NCI-H1105 (cell line): ENCODE results near the gene MTA3.
"Not testable (repeated sequence)": the region's sequence is repeated elsewhere in the genome, so short reads cannot be mapped to it uniquely, and the experiment has no call there.

ENCODE experiments used
- DNase-seq: peaks from one replicate; lab custom pipeline; 2025; lab: John Stamatoyannopoulos, UW

The MTA3 gene

DNA sequence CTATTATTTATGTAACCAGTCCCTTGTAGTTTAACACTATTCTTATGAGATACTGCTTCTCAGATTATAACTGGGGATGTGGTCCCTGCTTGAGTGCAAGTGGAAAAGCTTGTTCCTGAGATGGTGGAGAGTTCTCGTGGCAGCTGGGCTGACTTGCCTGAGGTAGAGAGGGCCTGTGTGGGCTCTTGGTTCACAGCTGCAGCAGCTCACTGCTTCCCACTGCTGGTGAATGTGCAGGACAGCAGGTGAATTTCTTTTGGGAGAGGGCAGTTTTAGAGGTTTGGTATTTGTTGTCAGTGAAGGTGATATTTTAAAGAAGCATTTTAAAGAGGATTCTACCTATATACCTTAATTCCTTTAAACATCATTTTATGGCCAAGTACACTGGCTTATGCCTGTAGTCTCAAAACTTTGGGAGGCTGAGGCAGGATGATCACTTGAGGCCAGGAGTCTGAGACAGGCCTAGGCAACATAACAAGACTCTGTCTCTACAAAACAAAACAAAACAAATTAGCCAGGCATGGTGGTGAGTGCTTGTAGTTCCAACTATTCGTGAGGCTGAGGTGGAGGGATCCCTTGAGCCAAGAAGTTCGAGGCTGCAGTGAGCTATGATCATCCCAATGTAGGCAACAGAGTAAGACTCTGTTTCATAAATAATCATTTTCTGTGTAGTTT lies 94.8 kb downstream of the MTA3 start:
- peak; percentile 22 for DNase-seq

DNA sequence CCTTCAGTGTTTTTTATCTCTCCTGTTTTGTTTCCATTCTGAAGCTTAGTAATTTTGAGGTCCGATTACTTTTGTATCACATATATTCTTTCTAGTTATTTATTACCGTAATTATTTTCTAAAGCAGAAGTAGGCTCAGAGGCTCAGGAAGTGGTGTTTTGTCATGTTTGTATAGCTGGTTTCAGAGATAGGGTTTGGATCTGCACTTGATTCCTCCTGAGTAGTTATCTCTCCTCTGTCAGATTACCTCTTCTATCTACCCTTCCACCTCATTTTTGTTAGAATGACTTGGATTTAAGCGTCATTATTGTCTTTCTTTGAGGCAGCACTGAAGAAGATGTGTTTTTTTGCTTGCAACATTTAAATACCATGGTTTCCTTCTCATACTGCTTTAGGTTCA lies 95.4 kb downstream of the MTA3 start:
- no peak for DNase-seq

DNA sequence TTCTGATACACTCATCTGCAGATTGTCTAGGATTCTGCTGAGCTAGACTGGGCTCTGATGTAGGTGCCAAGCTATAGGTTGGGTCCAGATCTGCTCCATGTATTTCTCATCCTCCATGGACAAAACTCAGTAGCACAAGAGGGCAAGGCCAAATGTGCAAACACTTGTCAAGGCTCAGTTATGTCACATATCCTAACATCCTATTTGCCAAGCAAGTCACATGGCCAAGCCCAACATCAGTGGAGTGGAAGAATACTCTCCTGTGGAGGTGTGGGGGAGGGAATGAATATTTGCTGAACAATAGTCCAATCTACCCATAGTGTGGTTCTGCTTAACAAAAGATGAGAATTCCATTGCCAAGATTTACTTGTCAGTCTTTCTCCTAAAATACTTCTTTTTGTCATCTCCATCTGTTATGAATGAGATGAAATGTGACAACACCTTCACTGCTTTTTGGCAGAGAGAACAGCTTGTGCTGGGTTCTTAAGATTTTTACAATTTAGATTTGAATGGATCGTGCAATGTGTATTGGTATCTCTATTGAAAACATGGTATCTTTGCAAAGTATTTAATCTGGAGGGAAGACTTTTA lies 105.7 kb downstream of the MTA3 start:
- DNase-seq, result no peak

DNA sequence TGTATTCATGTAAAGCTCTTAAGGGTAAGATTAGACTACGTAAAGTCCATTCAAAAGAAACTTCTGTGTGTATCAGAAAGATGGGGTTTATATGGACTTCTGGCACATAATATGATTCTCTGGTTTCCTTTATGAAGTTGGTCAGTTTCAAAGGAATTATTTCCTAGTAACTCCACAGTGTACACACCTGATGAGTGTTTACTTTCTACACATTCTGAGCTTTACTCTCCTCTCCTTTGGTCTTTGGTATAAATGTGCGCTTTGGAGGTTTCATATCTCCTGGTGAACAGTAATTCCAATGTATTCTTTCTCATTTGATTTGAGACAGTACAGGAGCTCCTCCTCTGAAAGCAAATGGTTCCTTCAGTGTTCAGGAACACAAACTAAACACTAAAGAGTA lies 107.4 kb downstream of the MTA3 start:
- no peak for DNase-seq

DNA sequence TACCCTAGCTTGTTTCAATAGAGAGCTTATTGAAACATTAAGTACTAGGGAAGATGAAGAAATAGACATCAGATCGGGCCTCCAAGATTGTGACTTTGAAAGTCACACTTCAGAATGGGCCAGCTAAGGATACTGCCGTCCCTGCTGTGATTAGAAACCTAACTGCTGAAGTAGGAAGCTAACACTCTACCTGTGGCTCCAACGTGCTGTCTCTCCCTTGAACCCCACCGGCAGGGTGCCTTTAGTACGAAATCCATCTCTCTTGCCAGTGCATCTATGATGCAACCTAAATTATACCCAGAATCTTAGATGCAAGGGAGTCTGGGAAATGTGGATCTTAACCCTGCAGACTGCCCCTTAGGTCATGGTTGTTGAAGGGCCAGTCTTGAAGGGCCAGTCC lies 116.9 kb downstream of the MTA3 start:
- DNase-seq, result no peak

DNA sequence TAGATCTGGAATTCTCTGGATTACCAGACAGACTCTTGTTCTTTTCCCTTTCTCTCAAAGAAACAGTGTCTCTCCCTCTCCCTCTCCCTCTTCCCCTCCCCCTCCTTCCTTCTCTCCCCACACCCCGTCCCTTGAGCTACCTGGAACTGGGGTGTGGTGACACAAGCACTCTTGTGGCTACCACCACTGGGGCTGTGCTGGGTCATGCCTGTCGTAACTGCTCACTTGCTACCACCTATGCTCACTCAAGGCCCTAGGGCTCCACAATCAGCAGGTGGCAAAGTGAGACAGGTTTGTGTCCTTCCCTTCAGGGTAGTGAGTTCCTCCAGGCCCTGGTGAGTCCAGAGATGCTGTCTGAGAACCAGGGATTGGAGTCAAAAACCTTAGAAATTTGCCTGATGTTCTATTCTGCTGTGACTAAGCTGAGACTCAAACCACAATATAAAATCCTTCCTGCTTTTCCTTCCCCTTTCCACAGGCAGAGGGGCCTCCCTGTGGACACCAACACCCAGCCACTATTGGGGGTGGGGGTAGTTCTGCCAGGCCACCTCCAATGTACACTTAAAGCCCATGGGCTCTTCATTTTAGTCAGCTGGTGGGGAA lies 124.7 kb downstream of the MTA3 start:
- no peak for DNase-seq

DNA sequence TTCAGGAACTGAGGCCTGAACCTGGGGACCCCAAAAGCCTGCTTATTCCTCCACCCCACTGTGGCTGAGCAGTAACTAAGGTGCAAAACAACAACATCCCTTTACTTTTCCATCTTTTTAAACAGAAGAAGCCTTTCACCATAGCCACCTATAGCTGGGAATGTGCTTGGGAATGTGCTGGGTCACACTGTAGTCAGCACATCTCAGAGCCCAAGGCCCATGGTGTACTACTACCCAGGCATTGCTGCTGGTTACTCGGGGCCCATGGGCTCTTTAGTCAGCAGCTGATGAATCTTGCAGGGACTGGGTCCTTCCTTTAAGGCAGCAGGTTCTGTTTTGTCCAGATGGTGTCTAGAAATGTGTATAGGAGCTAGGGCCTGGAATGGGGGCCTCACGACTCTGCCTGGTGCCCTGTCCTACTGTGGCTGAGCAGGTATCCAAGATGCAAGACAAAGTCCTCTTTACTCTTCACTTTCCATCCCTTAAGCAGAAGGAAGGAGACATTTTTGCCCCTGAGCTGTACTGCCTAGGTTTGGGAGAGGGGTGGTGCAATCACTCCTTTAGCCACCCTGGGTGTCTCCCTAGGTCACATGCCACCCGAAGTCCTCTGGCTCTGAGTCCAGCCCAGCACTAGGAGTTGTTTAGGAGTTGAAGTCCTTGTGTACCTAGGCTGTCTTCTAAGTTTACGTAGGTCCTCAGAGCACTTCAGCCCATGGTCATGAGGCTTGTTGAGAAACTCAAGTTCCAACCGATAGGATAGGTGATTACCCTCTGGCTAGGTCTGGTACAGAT lies 125.5 kb downstream of the MTA3 start:
- DNase-seq, result no peak

DNA sequence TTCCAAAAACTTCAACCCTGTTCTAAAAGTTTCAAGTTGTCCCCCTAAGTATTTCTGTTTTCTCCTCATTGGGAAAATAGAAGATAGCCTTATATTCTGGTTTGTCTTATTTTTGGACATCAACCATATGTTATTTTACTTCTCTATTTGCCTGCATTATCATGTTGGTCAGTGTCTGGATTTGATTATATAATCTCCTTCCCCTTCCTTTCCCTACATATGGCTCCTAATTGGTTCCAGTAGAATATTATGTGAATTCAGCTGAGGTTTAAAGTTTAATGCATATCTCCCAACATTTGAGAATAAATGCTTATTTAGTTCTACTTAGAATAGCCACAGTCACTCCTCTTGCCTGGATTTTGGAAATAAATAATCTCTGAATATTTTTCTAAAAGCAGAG lies 128.6 kb downstream of the MTA3 start:
- DNase-seq, result no peak

DNA sequence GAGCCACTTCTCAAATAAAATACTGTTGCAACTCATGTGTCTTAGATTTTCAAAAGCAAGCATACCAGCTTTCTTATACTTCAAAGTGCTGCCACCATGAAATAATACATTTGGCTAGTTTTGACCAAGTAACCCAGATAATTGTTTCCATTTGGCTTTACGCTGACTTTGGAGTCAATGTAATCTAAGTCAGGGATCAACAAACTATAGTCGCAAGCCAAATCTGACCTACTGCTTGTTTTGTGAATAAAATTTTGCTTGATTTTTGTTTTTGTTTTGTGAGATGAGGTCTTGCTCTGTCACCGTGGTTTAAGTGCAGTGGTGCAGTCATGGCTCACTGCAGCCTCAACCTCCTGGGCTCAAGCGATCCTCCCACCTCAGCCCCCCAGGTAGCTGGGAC lies 130.5 kb downstream of the MTA3 start:
- DNase-seq, result no peak

DNA sequence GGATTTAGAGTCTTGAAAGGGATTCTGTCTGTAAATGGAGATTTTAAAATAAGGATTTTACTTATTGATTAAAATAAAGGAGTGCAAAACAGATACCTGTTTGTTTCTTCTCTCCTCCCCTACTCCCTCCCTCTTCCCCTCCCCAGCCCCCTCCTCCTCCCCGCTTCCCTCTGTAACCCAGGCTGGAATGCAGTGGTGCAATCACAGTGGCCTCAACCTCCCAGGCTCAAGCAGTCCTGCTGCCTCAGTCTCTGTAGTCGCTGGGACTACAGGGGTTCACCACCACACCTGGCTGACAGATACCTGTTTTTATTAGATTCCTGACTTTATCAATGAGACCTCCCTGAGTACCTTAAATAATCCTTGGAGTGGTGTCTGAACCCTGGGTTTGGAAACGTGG lies 138.4 kb downstream of the MTA3 start:
- DNase-seq, result no peak

DNA sequence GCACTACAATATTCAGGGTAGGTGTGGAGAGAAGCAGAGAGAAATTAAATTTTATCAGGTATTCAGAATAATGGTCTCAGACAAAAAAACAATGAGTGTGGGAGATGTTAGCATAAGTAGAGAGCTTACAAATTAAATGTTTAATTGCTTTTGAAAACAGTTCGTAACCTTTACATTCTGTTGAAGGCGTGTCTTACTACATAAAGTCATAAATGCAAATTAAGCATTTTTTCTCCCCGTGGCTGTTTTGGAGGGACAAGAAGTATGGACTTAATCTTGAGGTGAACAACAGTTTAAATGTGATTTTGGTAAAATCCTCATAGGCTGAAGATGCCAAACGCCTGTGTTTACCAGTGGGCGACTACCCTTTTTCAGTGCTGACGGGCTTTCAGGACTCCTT lies 139.7 kb downstream of the MTA3 start:
- DNase-seq, result no peak

DNA sequence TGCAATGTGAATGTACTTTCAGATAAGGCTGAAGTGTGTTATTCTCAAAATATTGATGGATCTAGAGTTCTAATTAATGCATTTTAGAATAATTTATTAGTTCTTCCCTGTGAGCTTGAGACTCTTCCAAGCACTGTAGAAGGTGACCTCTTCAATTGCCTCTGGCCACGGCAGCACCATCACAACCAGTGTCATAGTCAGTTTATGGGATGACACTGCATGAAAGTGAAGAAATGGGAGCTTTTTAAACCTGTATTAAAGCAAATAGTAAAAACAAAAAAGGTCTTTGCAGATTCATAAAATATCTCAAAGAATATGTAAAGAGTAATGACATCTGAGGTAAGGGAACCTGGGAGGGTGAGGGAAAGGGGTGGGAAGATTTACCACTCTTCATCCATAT lies 143.5 kb downstream of the MTA3 start:
- DNase-seq, result no peak

DNA sequence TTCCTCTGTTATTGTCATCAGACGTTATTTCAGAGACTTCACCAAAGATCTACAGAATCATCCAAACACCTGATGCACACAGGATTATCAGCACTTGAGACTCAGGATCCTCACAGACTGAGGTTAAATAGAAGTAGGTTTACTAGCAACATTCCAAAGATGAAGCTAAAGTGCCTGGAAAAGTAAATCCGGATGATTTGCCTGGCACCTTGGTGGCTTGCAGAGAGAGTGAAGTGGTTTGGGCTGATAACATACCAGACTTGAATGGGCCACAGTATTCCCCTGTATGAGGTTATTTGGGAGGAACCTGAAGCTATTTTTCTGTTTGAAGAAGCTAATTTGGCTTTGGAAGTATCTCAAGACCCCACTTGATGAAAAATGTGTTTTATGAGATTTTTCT lies 144.5 kb downstream of the MTA3 start:
- DNase-seq, result no peak

DNA sequence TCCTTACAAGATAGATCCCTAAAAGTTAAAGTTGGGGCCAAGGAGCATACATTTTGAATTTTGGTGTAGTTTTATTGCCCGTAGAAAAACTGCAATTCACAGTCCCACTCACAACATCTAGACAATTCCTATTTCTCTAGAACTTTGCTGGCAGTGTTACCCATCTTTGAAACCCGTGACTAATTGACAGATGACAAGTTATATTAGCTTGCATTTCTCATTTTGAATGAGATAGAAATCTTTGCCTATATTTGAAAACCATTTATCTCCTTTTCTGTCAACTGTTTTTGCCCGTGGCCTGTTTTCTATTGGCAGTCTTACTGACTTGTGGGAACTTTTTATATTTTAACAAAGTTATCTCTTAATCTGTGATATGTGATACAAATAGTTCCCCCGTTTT lies 145.5 kb downstream of the MTA3 start:
- DNase-seq, result no peak

DNA sequence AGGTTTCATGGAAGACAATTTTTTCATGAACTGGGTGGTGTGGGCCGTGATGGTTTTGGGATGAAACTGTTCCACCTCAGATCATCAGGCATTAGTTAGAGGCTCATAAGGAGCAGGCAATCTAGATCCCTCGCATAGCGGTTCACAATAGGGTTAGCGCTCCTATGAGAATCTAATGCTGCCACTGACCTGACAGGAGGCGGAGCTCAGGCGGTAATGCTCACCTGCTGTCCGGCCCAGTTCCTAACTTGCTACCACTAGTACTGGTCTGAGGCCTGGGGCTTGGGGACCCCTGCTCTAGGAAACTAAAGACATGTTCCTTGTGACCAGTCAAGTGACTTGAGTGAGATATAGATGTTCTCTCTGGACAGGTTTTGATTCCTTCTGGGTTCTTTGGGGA lies 146.3 kb downstream of the MTA3 start:
- DNase-seq, result no peak

DNA sequence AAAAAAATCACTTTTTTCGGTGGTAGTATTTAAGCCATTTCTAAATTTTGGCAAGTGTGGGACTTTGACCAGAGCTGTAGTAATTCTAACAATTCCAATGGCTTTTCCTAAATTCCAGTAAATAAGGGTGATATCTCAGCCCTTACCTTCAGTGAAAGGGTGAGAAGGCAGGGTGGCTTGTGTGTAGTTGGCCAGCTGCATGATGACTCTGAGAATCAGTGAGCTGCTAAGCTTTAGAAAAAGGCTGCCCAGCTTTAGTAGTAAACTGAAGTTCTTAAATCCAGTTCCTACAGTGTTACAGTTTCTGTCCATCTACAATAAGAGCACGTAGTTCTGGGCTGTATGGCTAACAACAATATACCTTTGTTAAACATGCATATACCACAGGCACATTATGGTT lies 153.5 kb downstream of the MTA3 start:
- DNase-seq, result no peak

DNA sequence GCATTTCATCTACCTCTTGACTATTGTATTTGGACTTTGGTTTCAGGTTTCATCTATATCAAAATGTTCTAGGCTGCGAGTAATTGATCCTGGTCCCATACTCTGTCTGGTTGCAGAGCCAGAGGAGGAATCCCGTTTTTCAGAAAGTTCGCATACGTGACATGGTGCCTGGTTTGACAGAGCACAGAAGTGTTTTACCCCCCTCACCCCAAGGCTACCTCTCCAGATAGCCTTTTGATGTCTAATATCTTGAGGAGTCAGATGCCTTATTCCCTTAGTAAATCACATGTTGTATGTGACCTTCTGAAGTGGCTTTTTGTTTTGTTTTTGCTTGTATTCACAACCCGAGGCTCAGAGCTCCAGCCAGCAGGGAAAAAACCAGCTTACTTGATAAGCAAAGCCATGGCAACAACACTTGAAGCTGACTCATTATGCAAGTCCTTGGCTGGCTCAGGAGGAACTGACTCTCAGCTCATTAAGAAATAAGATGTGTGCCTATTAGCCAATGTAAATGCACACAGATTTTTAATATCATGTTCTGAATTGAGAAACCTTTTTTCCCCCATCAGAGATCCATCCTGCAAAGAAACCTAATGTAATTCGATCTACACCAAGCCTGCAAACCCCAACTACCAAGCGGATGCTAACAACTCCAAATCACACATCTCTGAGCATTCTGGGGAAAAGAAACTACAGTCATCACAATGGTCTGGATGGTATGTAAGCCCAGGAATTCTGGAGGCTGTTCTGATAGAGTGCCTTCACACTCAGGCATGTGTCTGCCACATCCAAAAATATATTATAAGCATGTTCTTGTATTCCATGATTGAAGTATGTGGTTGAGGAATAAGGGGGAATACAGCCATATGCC lies 154.1 kb downstream of the MTA3 start:
- peak; percentile 10 for DNase-seq

DNA sequence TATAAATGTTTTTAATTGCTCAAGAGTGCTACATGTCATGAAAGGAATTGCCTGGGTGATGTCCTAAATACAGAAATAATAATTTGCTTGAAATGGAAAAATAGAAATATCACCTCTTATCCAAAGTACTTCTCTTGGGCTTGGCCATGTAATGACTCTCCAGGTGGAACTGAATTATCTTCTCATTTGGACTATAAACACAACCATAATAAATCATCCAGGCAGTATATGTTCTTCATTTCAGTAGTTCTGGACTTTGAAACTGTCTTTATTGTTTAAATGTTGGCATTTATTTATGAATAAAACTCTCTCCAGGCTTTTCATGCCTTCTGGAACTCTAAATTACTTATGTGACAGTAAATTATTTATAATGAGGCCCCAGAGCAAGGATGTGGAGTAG lies 155.0 kb downstream of the MTA3 start:
- DNase-seq, result no peak

DNA sequence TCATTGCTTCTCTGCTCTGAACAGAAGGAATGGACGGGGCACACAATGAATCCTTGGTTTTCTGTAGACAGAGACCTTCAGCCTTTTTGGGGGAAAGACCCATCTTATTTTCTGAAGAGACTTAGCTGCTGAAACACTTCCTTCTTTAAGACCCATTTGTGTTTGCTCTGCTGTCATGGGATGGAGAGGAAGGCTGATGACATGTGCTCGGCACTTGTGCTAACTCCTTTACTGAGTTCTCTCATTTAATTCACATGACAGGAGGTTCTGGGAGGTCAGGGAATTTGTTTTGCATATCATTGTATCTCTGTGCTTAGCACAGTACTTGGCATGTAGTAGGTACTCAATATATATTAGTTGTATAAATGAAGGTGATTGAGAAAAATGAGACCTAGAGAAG lies 156.5 kb downstream of the MTA3 start:
- DNase-seq, result no peak

DNA sequence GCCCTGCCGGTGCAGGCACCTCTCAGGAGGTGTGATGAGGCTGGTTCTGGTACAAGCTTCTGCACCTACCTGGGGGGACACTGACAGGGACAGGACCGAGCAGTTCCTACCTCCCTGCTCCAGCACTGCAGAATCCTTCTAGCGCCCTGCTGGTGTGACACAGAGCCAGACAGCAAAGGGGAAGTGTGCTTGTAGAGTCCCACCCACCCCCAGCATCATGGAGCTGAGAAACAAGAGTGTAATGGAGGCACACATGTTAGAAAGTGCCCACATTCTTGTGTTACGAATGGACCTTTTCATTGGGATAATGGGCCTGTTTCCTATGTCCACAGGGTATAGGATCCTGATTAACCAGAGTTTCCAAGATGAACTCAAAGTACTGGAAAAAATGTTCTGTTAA lies 157.2 kb downstream of the MTA3 start:
- no peak for DNase-seq

DNA sequence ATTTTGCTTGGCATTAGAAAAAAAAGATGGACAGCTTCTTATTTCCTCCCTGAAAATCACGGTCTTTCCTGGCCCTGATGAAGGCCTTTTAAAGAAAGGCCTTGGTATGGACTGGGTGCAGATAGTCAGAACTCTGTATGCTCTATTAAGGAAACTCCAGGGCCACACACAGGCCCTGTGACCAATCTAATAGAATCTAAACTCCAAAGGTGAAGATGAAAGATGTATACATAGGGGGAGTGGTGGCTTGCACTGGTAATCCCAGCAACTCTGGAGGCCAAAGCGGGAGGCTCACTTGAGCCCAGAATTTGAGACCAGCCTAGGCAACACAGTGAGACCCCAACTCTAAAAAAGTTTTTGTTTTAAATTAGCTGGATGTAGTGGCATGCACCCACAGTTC lies 158.2 kb downstream of the MTA3 start:
- DNase-seq, result no peak

DNA sequence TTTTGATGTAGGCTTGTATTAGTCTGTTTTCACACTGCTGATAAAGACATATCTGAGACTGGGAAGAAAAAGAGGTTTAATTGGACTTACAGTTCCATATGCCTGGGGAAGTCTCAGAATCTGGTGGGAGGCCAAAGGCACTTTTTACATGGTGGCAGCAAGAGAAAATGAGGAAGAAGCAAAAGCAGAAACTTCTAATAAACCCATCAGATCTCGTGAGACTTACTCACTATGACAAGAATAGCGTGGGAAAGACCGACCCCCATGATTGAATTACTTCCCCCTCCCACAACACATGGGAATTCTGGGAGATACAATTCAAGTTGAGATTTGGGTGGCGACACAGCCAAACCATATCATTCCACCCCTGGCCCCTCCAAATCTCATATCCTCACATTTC lies 162.9 kb downstream of the MTA3 start:
- not testable (repeated sequence) for DNase-seq
